Activated naive CD4-positive, alpha-beta T cell (primary cell): Measurements from ENCODE around the gene MYO18B.
"Not testable (repeated sequence)": the region's sequence is repeated elsewhere in the genome, so short reads cannot be mapped to it uniquely, and the experiment has no call there.

Experiments
- DNase-seq, 4 experiments: peaks; one replicate each; lab custom pipeline; 2025; lab: John Stamatoyannopoulos, UW

MYO18B gene, protein sequence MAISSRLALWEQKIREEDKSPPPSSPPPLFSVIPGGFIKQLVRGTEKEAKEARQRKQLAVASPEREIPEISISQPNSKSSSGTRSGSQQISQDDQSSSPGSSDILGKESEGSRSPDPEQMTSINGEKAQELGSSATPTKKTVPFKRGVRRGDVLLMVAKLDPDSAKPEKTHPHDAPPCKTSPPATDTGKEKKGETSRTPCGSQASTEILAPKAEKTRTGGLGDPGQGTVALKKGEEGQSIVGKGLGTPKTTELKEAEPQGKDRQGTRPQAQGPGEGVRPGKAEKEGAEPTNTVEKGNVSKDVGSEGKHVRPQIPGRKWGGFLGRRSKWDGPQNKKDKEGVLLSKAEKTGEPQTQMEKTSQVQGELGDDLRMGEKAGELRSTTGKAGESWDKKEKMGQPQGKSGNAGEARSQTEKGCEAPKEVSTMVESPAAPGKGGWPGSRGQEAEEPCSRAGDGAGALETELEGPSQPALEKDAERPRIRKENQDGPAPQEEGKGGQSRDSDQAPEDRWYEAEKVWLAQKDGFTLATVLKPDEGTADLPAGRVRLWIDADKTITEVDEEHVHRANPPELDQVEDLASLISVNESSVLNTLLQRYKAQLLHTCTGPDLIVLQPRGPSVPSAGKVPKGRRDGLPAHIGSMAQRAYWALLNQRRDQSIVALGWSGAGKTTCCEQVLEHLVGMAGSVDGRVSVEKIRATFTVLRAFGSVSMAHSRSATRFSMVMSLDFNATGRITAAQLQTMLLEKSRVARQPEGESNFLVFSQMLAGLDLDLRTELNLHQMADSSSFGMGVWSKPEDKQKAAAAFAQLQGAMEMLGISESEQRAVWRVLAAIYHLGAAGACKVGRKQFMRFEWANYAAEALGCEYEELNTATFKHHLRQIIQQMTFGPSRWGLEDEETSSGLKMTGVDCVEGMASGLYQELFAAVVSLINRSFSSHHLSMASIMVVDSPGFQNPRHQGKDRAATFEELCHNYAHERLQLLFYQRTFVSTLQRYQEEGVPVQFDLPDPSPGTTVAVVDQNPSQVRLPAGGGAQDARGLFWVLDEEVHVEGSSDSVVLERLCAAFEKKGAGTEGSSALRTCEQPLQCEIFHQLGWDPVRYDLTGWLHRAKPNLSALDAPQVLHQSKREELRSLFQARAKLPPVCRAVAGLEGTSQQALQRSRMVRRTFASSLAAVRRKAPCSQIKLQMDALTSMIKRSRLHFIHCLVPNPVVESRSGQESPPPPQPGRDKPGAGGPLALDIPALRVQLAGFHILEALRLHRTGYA (N-terminal part only)

DNA sequence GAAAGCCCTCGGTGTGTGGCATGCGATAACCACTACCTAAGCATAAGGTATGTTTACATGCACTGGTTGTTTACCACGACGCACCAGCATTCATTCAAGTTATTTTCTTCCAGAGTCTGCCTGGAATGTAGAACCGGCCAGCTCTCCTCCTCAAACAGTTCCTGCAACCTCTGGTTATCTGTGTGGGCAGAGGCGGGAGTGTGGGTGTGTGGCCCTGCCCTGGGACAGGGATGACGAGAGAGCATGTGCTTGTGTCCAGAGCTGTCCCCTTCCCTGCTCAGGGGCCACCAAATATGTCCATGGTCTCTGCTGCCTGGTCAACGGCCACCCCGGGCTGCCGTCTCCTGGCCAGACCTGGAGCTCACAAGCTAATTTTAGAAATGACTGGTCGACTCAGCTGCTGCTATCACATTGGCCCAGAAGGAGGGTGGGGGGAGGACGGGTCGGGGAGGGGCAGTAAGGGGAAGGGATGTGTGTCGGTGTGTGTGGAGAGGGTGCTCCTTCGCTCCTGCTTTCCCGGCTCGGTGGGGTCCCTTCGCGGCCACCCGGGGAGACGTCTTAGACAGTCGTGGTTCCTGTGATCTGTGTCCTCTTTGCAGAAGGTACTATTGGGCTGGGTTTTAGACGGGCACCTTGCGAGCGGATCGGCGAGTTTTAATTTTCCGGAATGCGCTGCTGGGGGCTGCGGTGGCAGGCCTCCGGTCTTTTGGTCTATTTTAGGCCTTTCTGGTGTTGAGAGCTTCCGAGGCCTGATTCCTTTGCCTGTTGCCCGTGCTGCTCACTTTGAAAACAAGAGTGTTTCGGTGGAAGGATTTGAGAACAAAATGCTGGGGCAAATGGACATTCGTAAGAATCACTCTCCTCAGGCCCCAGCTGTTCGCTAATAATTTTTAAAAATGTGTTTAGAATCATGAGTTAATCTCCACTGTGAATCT, at the start of gene MYO18B:
MYO18B (plus strand) TSS at position 497 of the 935 bp plus-strand sequence. CDS start 18,905 bp downstream, outside the sequence.
- DNase-seq, result no peak

DNA sequence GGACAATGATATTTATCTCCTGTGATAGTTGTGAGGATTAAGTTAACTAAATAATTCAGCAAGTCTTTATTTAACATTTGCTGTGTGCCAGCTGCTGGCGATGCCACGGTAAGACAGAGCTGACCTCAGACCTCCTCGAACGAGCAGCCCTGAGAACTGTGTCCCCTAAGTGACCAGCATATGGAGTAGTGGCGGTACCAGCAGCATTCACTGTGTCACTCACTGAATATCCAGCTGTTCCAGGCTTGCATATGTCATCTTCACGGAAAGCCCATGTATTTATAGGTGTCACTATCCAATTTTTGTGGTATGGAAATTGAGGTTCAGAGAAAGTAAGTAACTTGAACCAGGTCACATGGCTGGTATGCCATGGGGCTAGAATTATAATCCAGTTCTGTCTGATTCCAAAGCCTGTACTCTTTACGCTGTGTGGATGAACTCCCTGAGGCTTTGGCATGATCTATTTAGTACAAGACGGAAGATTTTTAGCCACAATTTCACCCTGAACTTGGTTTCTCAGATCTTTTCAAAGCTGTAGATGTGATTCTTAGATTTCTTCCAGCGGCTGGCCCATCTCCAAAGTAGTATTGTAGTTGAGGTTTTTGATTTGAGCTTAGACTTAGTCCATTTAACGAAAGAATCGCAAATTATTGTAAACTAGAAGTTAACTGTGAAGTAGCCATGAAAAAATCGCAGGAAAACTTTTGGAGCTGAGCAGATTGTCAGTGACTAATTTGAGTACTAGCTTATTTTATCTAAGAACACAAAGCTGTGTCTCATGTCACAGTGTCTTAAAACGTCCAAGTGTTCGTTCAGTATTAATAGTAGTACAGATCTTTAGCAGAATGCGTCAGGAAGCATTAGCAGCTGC, 49.4 kb upstream of the MYO18B start:
- no peak for DNase-seq

DNA sequence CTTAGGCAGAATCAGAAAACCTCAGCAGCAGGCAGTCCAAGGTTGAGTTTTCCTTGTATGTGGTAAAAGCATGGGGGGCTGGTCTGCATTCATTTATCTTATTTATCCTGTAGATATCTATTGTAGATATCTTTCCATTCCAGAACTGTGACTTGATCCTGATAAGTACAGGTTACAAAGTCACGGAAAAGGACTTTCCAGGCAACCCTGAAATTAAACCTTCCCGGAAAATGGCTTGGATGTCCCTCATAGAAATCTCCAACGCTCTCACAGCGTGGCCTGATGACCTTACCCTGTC, 48.8 kb upstream of the MYO18B start:
- no peak for DNase-seq

DNA sequence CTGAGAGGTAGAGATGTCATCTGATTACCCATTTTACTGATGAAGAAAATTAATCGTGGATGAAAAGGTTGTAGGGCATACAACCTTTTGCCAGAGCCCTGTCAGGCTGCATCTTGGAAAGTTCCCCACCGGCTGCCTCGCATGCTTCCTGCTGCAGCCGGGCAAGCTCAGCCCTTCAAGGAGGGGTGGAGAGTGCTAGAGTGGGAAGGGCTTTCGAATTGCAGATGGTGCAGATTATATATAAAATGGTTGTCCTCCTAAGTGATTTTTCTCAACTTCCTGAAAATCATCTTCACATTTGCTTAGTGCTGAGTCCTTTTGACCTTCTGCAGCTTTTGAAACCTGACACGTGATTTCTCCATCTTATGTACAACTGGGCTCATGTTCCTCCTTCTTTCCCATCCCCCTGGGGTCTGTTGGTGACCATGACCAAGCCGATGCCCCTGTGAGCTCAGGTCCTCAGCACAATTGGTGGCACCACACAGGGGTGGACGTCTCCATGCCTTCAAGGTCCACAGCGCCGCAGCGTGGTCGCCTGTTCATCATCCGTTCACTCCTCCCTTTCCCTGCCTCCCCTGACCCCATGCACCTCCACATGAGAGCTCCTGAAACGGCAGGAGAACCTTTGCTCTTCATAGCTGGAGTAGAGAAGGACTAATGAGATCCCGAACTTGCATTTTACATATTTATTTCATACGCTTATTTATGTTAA, 47.6 kb upstream of the MYO18B start:
- DNase-seq, result no peak

DNA sequence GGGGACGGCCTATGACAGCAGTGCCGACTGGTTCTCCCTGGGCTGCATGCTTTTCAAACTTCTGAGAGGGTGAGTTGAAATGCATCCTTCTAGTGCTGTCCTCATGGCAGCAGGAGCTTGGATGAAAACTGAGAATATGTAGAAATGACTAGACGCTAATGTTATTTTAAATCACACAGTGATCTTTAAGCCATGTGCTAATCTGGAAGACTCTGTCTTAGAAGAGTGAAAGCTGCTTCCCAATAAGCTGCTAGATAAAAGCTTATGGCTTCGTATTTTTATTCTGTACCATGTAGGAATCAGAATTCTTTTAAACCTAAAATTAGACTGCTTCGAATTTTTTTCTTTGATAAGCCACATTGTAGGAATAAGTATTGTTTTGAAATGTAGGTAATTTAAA, 46.8 kb upstream of the MYO18B start:
- no peak for DNase-seq

DNA sequence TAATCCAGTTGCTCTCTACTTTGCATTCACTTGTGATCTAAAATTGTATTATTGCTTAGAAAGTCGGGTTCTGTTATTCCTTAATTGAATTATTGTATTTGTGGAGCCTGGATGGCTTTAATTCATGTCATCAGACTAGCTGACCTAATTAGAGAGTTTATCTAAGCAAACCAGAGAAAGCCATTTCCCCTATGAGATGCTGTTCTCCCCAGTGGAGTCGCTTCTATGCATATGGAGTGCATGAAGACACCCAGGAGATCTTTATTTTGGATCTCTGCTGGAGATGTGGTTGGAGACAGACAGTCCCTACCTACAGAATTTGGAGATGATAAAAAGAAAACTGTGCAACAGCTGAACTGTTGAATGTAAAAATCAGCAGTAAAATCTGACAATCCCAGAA, 45.2 kb upstream of the MYO18B start:
- DNase-seq, result no peak

DNA sequence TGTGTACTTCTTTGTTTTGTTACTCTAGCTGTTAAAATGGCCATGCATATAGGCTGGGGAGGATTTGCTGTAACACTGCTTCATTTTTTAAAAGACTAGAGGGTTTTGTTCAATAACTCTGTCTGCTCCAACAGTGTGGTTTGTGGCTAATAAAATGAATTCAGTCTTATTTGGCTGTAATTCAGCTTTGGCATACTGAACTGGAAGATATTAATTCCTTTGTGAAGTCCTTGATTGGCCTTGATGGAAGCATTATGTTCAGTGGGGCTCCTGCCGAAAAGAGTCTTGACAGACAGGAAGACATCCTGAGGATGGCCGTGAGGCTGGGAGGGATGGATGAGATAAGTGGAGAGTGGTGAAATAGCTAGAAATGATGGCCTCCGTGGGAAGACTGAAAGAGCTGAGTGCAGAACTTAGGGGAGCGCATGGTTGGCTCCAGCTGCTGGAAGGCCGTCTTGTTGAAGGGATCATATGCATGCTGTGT, 44.8 kb upstream of the MYO18B start:
- no peak for DNase-seq

DNA sequence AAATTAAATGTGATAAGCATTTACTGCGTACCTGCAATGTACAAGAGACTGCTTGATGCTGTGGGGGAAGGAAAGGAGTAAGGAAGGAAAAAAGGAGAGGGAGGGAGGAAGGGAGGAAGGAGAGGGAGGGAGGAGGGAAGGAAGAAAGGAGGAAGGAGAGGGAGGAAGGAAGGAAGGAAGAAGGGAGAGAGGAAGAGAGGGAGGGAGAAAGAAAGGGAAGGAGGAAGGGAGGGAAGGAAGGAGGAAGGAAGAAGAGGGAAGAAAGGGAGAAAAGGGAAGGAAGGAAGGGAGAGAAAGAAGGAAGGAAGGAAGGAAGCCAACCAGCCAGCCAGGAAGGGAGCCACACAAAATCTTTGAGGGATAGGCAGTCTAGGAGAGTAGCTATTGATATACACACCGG, 44.0 kb upstream of the MYO18B start:
- no peak for DNase-seq

DNA sequence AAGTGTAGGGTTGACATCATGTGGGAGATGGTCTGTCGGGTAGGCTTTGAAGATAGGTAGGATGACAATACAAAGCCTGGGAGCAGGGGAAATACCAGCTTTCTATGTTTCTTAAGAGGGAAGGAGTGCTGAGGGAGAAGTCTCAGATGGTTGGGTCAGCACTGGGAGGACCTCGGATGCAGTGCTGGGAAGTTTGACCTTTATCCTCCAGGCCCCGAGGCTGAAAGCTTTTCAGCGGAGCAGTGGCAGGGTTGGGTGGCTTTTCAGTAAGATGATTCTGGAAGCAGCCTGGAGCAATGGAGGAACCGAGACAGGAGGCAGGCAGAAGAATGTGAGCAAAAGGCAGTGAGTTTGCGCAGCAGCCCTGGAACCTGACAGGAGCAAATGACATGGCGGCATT, 43.5 kb upstream of the MYO18B start:
- no peak for DNase-seq

DNA sequence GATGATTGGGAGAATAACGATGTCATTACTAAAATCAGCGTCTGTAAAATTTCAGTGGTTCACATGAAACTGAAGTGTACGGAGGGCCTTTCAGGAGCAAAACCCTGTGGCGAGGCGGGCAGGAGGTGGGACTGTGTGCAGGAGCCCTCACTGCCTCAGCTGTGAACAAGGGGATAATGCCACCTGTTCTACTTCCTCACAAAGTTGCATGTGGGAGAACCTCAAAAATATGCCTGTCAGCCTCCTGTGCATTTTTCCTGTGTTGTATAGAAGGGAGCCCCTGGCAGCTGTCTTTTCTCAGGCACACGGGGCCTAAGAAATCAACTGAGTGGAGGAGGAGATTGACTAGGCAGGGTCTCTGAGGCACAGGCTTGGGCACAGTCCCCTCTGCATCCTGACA, 43.0 kb upstream of the MYO18B start:
- no peak for DNase-seq

DNA sequence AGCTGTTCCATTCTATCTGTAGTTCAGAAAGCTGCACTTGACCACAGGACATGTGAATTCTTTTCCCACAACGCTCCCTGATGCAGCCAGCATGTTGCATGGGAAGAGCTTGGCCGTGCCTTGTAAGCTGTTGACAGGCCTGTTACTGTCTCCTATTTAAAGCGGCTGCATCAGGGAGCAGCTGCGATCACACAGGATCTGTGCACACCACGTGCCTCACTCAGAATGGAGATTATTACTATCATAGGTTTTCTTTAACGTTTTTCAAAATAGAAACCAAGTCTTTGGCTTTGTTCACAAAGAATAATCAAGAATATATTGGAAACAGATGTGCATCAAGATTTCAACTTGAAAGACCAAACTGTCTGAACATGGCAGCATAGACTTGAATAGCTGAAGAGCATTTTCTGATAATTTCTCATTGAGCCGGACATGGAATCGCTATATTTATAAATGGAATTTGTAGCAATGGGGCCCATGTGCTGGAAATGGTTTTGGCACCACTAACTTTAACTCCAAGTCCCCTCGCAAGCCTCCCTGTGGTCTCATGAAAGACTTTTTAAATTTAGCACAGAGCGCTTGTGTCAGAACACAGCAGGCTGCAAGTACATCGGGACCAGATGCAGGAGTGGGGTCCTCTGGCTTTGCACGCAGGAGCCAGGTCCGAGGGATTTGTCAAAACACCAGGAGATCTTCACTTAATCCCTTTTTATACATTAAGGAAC, 40.8 kb upstream of the MYO18B start:
- no peak for DNase-seq

DNA sequence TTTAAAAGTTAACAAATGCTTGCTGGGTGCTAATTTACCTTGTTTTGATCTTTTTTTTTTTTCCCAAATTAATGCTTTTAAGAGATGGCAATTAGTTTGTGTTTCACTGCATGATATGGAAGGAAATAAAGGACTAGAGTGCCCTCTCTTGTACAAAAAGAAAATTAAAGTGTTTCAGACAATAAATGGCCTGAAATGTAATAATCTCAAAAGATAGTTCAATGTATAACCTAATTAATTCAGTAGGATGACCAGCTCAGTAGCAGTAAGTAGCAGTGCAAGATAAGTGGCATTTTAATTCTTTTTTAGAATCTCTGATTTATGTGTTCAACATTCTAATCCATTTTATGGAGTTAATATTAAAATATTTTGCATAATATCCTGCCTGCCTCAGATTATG, 39.9 kb upstream of the MYO18B start:
- DNase-seq, result no peak

DNA sequence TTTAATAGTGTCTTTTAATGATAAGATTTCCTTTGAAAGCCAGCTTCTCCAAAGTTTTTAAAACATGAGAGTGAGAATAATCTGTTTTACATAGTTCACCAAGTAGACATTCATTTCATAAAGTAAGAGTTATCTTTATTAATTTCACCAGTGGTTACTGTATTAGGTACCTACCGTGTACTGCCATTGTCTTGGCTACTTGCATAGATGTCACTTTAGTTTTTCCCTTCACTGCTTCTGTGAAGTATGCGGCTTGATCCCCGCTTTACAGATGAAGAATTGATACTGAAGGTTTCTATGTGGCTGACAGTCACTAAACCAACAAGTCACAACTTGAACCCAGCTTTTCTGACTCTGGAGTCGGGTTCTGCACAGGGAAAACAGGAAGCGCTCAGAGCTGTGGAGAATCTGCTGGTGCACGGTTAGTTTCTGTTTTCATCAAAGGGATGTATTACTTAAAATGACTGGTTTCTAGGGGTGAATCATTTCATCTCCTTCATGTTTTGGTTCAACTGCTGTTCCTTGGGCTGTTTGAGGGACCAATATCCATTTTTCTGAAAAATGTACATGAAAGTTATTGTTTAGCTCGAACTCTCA, 39.3 kb upstream of the MYO18B start:
- no peak for DNase-seq

DNA sequence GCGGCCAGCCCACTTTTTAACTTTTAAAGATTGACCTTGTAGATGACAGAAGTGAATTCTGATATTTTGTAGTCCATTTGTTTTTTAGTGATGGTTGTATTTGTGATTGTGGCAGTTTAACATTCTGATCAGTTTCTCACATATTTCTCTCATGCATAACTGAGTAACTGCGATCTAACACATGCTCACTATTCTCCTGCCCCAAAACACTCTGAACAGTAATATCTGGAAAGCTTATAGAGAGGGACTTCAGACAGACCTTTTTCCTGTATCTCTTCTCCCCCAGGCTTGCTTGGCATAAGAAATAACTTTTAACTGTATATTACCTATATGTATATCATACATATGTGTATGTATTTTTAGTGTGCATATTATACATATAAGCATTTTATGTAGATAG, 37.3 kb upstream of the MYO18B start:
- DNase-seq, result no peak

DNA sequence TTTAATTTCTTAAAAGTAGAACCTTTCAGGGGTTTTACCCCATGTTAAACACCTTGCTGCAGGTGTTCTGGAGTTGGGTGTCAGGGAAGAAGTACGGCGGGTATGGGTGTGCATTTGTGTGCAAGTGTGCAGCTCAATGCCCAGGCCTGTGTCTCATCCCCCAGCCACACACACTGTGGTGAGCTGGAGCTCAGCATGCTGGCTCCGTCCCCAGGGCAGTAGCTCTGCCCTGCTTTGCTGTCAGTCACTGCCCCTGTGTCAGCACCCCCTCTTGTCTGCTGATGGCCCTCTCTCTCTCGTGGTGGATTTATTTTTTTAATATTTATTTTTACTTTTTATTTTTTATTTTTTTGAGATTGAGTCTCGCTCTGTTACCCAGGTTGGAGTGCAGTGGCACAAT, 35.8 kb upstream of the MYO18B start:
- DNase-seq, result no peak

DNA sequence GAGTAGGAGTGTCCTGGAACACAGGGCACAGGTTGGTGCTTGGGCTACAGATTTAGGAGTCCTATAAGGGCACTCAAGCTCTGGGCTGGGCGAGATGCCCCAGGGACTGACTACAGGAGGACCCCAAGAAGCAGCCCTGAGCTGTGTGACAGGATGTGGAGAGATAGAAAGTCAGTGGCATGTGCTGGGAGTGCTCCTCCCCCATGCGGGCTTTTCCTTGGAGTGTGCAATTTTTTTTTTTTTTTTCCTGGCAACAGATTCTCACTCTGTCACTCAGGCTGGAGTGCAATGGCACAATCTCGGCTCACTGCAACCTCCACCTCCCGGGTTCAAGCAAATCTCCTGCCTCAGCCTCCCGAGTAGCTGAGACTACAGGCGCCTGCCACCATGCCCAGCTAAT, 33.6 kb upstream of the MYO18B start:
- DNase-seq, result not testable (repeated sequence)

DNA sequence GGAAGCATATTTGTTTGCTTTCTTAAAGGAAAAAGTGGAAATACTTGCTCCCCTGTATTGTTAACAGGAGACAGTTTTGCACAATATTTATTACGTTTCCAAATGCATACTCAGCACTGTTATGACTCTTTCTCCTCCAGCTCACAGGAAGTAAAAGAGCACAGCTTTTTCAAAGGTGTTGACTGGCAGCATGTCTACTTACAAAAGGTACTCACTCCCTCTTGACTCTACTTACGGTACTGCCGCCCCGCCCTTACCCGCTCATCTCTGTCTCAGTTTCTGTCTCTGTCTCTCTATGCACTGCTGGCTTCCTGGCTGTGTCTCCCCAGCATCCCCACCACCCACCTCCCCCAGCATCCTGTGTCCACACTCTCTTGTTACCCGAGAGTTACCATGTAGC, 32.2 kb upstream of the MYO18B start:
- no peak for DNase-seq

DNA sequence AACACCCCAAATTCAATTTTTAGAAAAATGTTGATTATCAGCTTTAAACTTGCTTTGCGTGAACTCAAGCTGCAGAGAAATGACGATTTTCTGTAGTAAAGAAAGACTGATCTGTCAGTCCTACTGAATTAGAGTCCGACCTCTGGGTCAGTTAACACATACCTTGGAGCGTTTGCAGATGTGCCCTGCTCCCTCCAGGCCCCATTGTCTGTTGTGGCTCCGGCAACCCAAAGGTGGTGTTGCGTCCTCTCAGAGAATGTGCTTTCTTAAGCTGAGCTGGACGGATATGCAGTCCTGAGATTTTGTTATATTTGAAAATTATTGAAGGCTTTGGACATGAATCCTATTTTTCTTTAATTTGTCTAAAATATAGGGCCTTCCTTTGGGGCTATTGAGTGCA, 31.5 kb upstream of the MYO18B start:
- DNase-seq, result no peak

DNA sequence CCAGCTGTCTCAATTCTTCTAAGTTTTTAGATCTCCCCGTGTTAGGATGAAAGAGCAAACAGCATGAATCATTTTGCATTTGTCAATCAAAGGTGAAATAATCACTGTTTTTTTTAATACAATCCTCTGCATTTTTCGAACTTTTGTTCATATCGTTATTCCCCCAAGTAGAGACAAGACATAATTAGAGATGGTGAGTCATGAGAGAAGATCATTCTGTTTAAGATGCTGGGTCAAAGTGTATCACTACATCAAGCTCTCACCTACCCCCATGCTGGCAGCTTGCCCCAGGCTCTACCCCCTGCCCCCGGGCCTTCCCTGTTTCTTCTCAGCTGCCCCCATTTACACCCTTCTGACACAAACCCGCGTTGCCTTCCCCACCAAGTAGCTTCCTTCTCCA, 30.5 kb upstream of the MYO18B start:
- DNase-seq, result no peak
